Smooth muscle cell (in vitro differentiated cells): Measurements from ENCODE around the gene SIGLEC15. TPM values are rescaled to one million over a fixed set of nuclear protein-coding genes. Genes with fewer than 3 reads are reported as not detected.
"Not testable (repeated sequence)": the region's sequence is repeated elsewhere in the genome, so short reads cannot be mapped to it uniquely, and the experiment has no call there.

ENCODE experiments used
- DNase-seq: peaks from one replicate; lab custom pipeline; 2025; ENCODE audit not compliant: unreplicated experiment; lab: John Stamatoyannopoulos, UW
- H2AFZ ChIP-seq: fragments of 200-600 bp; sonication (generic); 2 replicates; pipeline ENCODE4 v1.6.0; 2016; ENCODE audit warnings: antibody characterized with exemption, low read depth, mild to moderate bottlenecking
- H3F3A ChIP-seq: fragments of 200-600 bp; sonication (generic); 2 replicates; pipeline ENCODE4 v1.6.0; 2017; ENCODE audit warnings: antibody characterized with exemption, low read depth
- H3K27ac ChIP-seq: fragments of 200-600 bp; sonication (generic); 2 replicates; pipeline ENCODE4 v1.5.1; 2016; ENCODE audit warnings: low read depth, mild to moderate bottlenecking
- H3K27me3 ChIP-seq: fragments of 200-600 bp; sonication (generic); 2 replicates; pipeline ENCODE4 v1.6.1; 2016; ENCODE audit warnings: low read depth, mild to moderate bottlenecking
- H3K36me3 ChIP-seq: fragments of 200-600 bp; sonication (generic); 2 replicates; pipeline ENCODE4 v1.5.1; 2016; ENCODE audit warnings: low read depth
- H3K4me1 ChIP-seq: fragments of 200-600 bp; sonication (generic); 2 replicates; pipeline ENCODE4 v1.5.1; 2016; ENCODE audit warnings: low read depth
- H3K4me2 ChIP-seq: fragments of 200-600 bp; sonication (generic); 2 replicates; pipeline ENCODE4 v1.6.0; 2016; ENCODE audit warnings: mild to moderate bottlenecking
- H3K4me3 ChIP-seq: fragments of 200-600 bp; sonication (generic); 2 replicates; pipeline ENCODE4 v1.5.1; 2016; ENCODE audit warnings: mild to moderate bottlenecking
- H3K79me2 ChIP-seq: fragments of 200-600 bp; sonication (generic); 2 replicates; pipeline ENCODE4 v1.6.0; 2016; ENCODE audit warnings: low read depth, mild to moderate bottlenecking
- H3K9ac ChIP-seq: fragments of 200-600 bp; sonication (generic); 2 replicates; pipeline ENCODE4 v1.6.0; 2016; ENCODE audit warnings: low read depth
- H3K9me3 ChIP-seq: fragments of 200-600 bp; sonication (generic); replicated peaks from 2 replicates; pipeline ENCODE4 v1.5.1; 2016; ENCODE audit warnings: low read depth
- H4K20me1 ChIP-seq: fragments of 200-600 bp; sonication (generic); 2 replicates; pipeline ENCODE4 v1.6.0; 2016; ENCODE audit warnings: low read depth
- CTCF ChIP-seq: fragments of 200-600 bp; sonication (generic); IDR thresholded peaks from 2 replicates; pipeline ENCODE4 v1.5.1; 2017; ENCODE audit warnings: borderline replicate concordance, mild to moderate bottlenecking, antibody characterized with exemption; ENCODE audit not compliant: insufficient read depth, poor library complexity, severe bottlenecking
- WGBS: methylation state at CpG from one replicate; pipeline ENCODE4 v1.1.7; 2016; ENCODE audit warnings: low lambda C conversion rate; 5-methylcytosine and 5-hydroxymethylcytosine counted together
- polyA plus RNA-seq: library from polyadenylated mRNA; unstranded; fragments of >200 nt; fragmentation: Nextera tagmentation; extraction: Ambion mirVana; gene quantifications from 2 replicates; pipeline ENCODE4 v1.2.1, GENCODE V29; 2016
- total RNA-seq: library from RNA; depleted of rRNA; stranded (reverse); fragments of >200 nt; gene quantifications from 2 replicates; pipeline ENCODE4 v1.2.3, GENCODE V29; 2014

The SIGLEC15 gene
- total and polyA plus RNA-seq, 2 experiments from 2014 or later: 0.58 to 1.4 TPM

- Histone ChIP-seq H3K27me3 (no peaks in the 10 kb centered on the region), H3K4me2 (no peak overlapping the region), H3K9ac (no peak overlapping the region), H3K27ac (no peak overlapping the region), H3K79me2 (no peaks in the 10 kb centered on the region), H3K9me3 (no peaks in the 10 kb centered on the region), H3K4me1 (no peaks in the 10 kb centered on the region), H2AFZ (no peak overlapping the region), H4K20me1 (no peaks in the 10 kb centered on the region), H3F3A (no peaks in the 10 kb centered on the region), H3K4me3 (no peak overlapping the region), H3K36me3 (no peaks in the 10 kb centered on the region)
- 86% methylated on average over 1 of the region's 1 CpG for WGBS
- DNase-seq: no peak
- TF ChIP-seq CTCF: no peak
These were observed 7.9 kb upstream of the SIGLEC15 start for GRCh38 chr18:45817543-45817942.

- not testable (repeated sequence) for H3K79me2 ChIP-seq, H4K20me1 ChIP-seq, H3K4me3 ChIP-seq, H3K4me2 ChIP-seq, H2AFZ ChIP-seq, DNase-seq, H3K4me1 ChIP-seq, H3K9ac ChIP-seq, H3K27ac ChIP-seq, H3K9me3 ChIP-seq, H3K27me3 ChIP-seq, H3F3A ChIP-seq, H3K36me3 ChIP-seq
- WGBS: 76% methylated on average over 8 of the region's 8 CpGs
These were observed 6.7 kb upstream of the SIGLEC15 start for GRCh38 chr18:45818765-45819164.

GRCh38 chr18:45820106-45820745 is 5.2 kb upstream of the SIGLEC15 start:
- Histone ChIP-seq H3K4me1 (no peaks in the 10 kb centered on the region), H3K4me3 (no peak overlapping the region), H3K27me3 (no peaks in the 10 kb centered on the region), H4K20me1 (no peaks in the 10 kb centered on the region), H3K9ac (no peak overlapping the region), H3K36me3 (no peaks in the 10 kb centered on the region), H2AFZ (no peak overlapping the region), H3K9me3 (no peaks in the 10 kb centered on the region), H3K27ac (no peak overlapping the region), H3F3A (no peaks in the 10 kb centered on the region), H3K79me2 (no peaks in the 10 kb centered on the region), H3K4me2 (no peak overlapping the region)
- 77% methylated on average over 3 of the region's 3 CpGs for WGBS
- no peak for DNase-seq
- TF ChIP-seq CTCF: no peak

- 95% methylated on average over 2 of the region's 2 CpGs for WGBS
- no peak overlapping the region for H3K27ac ChIP-seq
These were observed 4.4 kb upstream of the SIGLEC15 start for GRCh38 chr18:45821026-45821425.

More at GRCh38 chr18:45821026-45821425, 4.4 kb upstream of the SIGLEC15 start:
- no peak overlapping the region for H3K4me2 ChIP-seq
- no peak overlapping the region for H2AFZ ChIP-seq
- H3F3A ChIP-seq: no peaks in the 10 kb centered on the region
- no peaks in the 10 kb centered on the region for H3K27me3 ChIP-seq
- H4K20me1 ChIP-seq: no peaks in the 10 kb centered on the region
- TF ChIP-seq CTCF: no peak
- no peaks in the 10 kb centered on the region for H3K79me2 ChIP-seq
- DNase-seq: no peak
- H3K4me3 ChIP-seq: no peak overlapping the region
- H3K4me1 ChIP-seq: no peaks in the 10 kb centered on the region
- H3K9me3 ChIP-seq: no peaks in the 10 kb centered on the region
- H3K36me3 ChIP-seq: no peaks in the 10 kb centered on the region
- no peak overlapping the region for H3K9ac ChIP-seq
